Karpas-422 (cell line): ENCODE results near the gene LAMC2. TPM values are rescaled to one million over a fixed set of nuclear protein-coding genes. Genes with fewer than 3 reads are reported as not detected.
"Not testable (repeated sequence)": the region's sequence is repeated elsewhere in the genome, so short reads cannot be mapped to it uniquely, and the experiment has no call there.

Experiments used
- DNase-seq: peaks from one replicate; pipeline ENCODE4 v3.0.0-alpha.2; 2015
- H2AFZ ChIP-seq: fragments of 200-600 bp; sonication (generic); 2 replicates; pipeline ENCODE4 v1.6.1; 2014; ENCODE audit warnings: antibody characterized with exemption, low read length, mixed read lengths
- H3K27ac ChIP-seq: fragments of 200-600 bp; sonication (generic); 2 replicates; pipeline ENCODE4 v1.5.1; 2014; ENCODE audit warnings: mild to moderate bottlenecking, low read length, moderate library complexity
- H3K27me3 ChIP-seq: fragments of 200-600 bp; sonication (generic); 2 replicates; pipeline ENCODE4 v1.6.1; 2014; ENCODE audit warnings: low read length, mixed read lengths
- H3K36me3 ChIP-seq: fragments of 200-600 bp; sonication (generic); 2 replicates; pipeline ENCODE4 v1.6.1; 2014; ENCODE audit warnings: low read length, mixed read lengths; ENCODE audit not compliant: insufficient read depth
- H3K4me1 ChIP-seq: fragments of 200-600 bp; sonication (generic); 2 replicates; pipeline ENCODE4 v1.6.1; 2014; ENCODE audit warnings: mild to moderate bottlenecking, low read length, mixed read lengths
- H3K4me2 ChIP-seq: fragments of 200-600 bp; sonication (generic); 2 replicates; pipeline ENCODE4 v1.6.1; 2014; ENCODE audit warnings: low read length, low read depth, mild to moderate bottlenecking; ENCODE audit not compliant: poor library complexity, severe bottlenecking
- H3K4me3 ChIP-seq: fragments of 200-600 bp; sonication (generic); 2 replicates; pipeline ENCODE4 v1.5.1; 2014; ENCODE audit warnings: mild to moderate bottlenecking, antibody characterized with exemption, low read length, mixed read lengths
- H3K79me2 ChIP-seq: fragments of 200-600 bp; sonication (generic); 2 replicates; pipeline ENCODE4 v1.6.1; 2014; ENCODE audit warnings: mild to moderate bottlenecking, low read length, mixed read lengths
- H3K9ac ChIP-seq: fragments of 200-600 bp; sonication (generic); 2 replicates; pipeline ENCODE4 v1.6.0; 2014; ENCODE audit warnings: low read length
- H3K9me2 ChIP-seq: fragments of 200-600 bp; sonication (generic), shearing (Covaris generic); replicated peaks from 2 replicates; pipeline ENCODE4 v1.6.0; 2014; ENCODE audit warnings: mild to moderate bottlenecking, low read length, moderate library complexity; ENCODE audit not compliant: insufficient read depth
- H3K9me3 ChIP-seq: fragments of 300-700, 200-600 bp; sonication (generic); 2 replicates; pipeline ENCODE4 v1.6.1; 2014; ENCODE audit warnings: low read length, mixed read lengths
- H4K20me1 ChIP-seq: fragments of 200-600 bp; sonication (generic); 2 replicates; pipeline ENCODE4 v1.6.1; 2014; ENCODE audit warnings: mild to moderate bottlenecking, antibody characterized with exemption, low read length, low read depth; ENCODE audit not compliant: insufficient read depth
- total RNA-seq: library from RNA; depleted of rRNA; stranded (reverse); fragments of >200 nt; shearing (Covaris generic); gene quantifications from 2 replicates; pipeline ENCODE4 v1.2.3, GENCODE V29; 2014; ENCODE audit warnings: low replicate concordance

The LAMC2 gene
- total RNA-seq, 1 experiment from 2014 or later = not detected

DNA sequence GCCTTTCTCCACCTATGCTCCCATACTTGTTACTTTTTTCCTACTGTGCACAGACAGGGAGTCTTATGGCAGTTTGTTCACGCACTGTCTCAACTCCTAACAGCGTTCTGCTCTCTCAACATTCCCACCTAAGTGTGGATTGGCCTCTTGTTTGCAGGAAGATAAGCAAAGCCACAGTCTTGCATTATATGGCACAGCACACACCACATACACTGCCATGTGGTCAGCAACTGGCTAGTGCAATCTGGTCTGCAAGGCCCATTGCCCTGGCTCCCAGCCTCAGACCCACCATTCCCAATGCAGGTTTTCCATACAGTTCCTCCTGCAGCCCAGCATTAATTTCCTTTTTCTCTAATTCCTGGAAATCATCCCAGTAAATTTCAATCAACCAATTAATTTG, 38.3 kb upstream of the LAMC2 start:
- H3K27ac ChIP-seq = no peak overlapping the region
- H3K4me2 ChIP-seq = no peak overlapping the region
- DNase-seq = no peak
- H3K36me3 ChIP-seq = no peaks in the 10 kb centered on the region
- H3K4me3 ChIP-seq = no peak overlapping the region
- no peak overlapping the region for H3K9ac ChIP-seq
- no peaks in the 10 kb centered on the region for H3K4me1 ChIP-seq
- H4K20me1 ChIP-seq = no peaks in the 10 kb centered on the region
- H3K27me3 ChIP-seq = no peaks in the 10 kb centered on the region
- H2AFZ ChIP-seq = no peak overlapping the region
- no peaks in the 10 kb centered on the region for H3K9me3 ChIP-seq
- H3K9me2 ChIP-seq = no peaks in the 10 kb centered on the region
- no peaks in the 10 kb centered on the region for H3K79me2 ChIP-seq

GRCh38 chr1:183148599-183148998, 37.5 kb upstream of the LAMC2 start:
- no peaks in the 10 kb centered on the region for H3K9me3 ChIP-seq
- no peaks in the 10 kb centered on the region for H3K9me2 ChIP-seq
- no peaks in the 10 kb centered on the region for H3K79me2 ChIP-seq
- no peak for DNase-seq
- no peak overlapping the region for H3K4me2 ChIP-seq
- H3K4me1 ChIP-seq = no peaks in the 10 kb centered on the region
- no peaks in the 10 kb centered on the region for H3K36me3 ChIP-seq
- no peaks in the 10 kb centered on the region for H3K27me3 ChIP-seq
- no peak overlapping the region for H2AFZ ChIP-seq
- H3K27ac ChIP-seq = no peak overlapping the region
- no peaks in the 10 kb centered on the region for H4K20me1 ChIP-seq
- no peak overlapping the region for H3K4me3 ChIP-seq
- no peak overlapping the region for H3K9ac ChIP-seq

DNA sequence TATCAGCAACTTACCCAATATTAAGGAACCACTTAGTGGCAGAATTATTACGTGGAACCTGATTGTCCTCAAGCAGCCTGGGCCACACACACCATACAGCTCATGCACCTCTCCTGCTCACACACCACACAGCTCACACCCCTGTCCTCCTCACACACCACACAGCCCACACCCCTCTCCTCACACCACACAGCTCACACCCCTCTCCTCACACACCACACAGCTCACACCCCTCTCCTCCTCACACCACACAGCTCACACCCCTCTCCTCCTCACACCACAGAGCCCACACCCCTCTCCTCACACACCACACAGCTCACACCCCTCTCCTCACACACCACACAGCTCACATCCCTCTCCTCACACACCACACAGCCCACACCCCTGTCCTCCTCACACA, 36.8 kb upstream of the LAMC2 start:
- no peaks in the 10 kb centered on the region for H4K20me1 ChIP-seq
- H2AFZ ChIP-seq = no peak overlapping the region
- H3K4me3 ChIP-seq = no peak overlapping the region
- no peaks in the 10 kb centered on the region for H3K9me3 ChIP-seq
- H3K9me2 ChIP-seq = no peaks in the 10 kb centered on the region
- no peak overlapping the region for H3K27ac ChIP-seq
- no peaks in the 10 kb centered on the region for H3K4me1 ChIP-seq
- no peaks in the 10 kb centered on the region for H3K79me2 ChIP-seq
- H3K27me3 ChIP-seq = no peaks in the 10 kb centered on the region
- DNase-seq = no peak
- no peaks in the 10 kb centered on the region for H3K36me3 ChIP-seq
- no peak overlapping the region for H3K9ac ChIP-seq
- H3K4me2 ChIP-seq = no peak overlapping the region

DNA sequence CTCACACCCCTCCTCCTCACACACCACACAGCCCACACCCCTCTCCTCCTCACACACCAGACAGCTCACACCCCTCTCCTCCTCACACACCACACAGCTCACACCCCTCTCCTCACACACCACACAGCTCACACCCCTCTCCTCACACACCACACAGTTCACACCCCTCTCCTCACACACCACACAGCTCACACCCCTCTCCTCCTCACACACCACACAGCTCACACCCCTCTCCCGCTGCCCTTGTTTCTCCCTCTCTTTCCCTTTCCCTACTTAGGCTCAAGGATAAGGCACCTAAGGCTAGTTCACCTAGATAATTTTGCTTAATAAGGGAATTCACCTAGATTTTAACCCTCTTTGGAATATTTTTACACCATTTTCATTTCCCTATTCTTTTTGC, 36.0 kb upstream of the LAMC2 start:
- not testable (repeated sequence) for H3K4me3 ChIP-seq, H3K4me1 ChIP-seq, H3K4me2 ChIP-seq, H3K9me2 ChIP-seq, H3K36me3 ChIP-seq, H3K27ac ChIP-seq, H2AFZ ChIP-seq, H3K9ac ChIP-seq, H3K9me3 ChIP-seq, H4K20me1 ChIP-seq, H3K27me3 ChIP-seq, H3K79me2 ChIP-seq, DNase-seq

- no peaks in the 10 kb centered on the region for H3K27me3 ChIP-seq
- no peak overlapping the region for H3K4me3 ChIP-seq
- H3K4me1 ChIP-seq = no peaks in the 10 kb centered on the region
- no peaks in the 10 kb centered on the region for H3K79me2 ChIP-seq
- no peaks in the 10 kb centered on the region for H3K9me2 ChIP-seq
- H4K20me1 ChIP-seq = no peaks in the 10 kb centered on the region
- no peaks in the 10 kb centered on the region for H3K36me3 ChIP-seq
- H3K27ac ChIP-seq = no peak overlapping the region
- H3K4me2 ChIP-seq = no peak overlapping the region
- no peak overlapping the region for H3K9ac ChIP-seq
- no peak for DNase-seq
- no peaks in the 10 kb centered on the region for H3K9me3 ChIP-seq
- no peak overlapping the region for H2AFZ ChIP-seq
Measured at GRCh38 chr1:183150445-183150844, 35.6 kb upstream of the LAMC2 start.

- Histone ChIP-seq H4K20me1 (no peaks in the 10 kb centered on the region), H3K9me2 (no peaks in the 10 kb centered on the region), H3K4me1 (no peaks in the 10 kb centered on the region), H3K79me2 (no peaks in the 10 kb centered on the region), H3K4me2 (no peak overlapping the region), H3K9me3 (no peaks in the 10 kb centered on the region), H3K4me3 (no peak overlapping the region), H3K9ac (no peak overlapping the region), H3K27me3 (no peaks in the 10 kb centered on the region), H2AFZ (no peak overlapping the region), H3K36me3 (no peaks in the 10 kb centered on the region), H3K27ac (no peak overlapping the region)
- no peak for DNase-seq
Measured at GRCh38 chr1:183152180-183152579, 33.9 kb upstream of the LAMC2 start.

DNA sequence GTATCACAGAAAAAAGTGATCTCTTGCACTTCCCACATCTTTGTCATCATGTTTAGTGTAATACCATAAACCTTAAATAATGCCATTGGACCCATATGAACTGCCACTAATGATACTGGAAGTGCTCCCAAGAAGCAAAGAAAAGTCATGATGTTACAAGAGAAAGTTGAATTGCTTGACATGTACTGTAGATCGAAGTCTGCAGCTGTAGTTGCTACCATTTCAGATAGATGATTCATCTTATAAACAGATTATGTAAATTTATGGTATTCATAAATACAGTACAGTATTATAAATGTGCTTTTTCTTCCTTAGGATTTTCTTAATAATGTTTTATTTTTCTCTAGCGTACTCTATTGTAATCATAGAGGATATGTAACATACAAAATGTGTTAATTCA, 30.1 kb upstream of the LAMC2 start:
- Histone ChIP-seq H3K9ac (no peak overlapping the region), H3K9me2 (no peaks in the 10 kb centered on the region), H3K27me3 (no peaks in the 10 kb centered on the region), H2AFZ (no peak overlapping the region), H3K4me3 (no peak overlapping the region), H3K36me3 (no peaks in the 10 kb centered on the region), H4K20me1 (no peaks in the 10 kb centered on the region), H3K4me2 (no peak overlapping the region), H3K27ac (no peak overlapping the region), H3K79me2 (no peaks in the 10 kb centered on the region), H3K9me3 (no peaks in the 10 kb centered on the region), H3K4me1 (no peaks in the 10 kb centered on the region)
- DNase-seq = no peak

DNA sequence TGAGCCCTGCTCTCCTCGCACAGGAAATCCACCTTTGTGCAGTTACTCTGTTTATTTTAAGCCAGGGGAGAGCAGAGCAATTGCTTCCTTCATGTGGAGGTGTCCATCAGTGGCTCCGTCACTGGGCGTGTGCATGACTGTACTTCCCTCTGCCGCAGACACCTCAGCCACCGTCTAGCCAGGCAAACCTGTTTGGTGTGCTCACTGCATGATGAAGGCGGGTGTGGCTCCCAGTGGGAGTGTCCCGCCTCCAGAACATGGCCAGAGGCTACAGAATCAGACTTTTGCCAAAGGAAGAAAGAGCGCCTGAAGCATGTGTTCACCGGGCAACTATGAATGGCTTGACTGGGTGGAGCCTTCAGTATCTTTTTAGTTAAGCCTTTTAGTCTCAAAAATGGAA, 26.1 kb upstream of the LAMC2 start:
- H4K20me1 ChIP-seq = no peaks in the 10 kb centered on the region
- H2AFZ ChIP-seq = no peak overlapping the region
- H3K9me2 ChIP-seq = no peaks in the 10 kb centered on the region
- no peak for DNase-seq
- no peak overlapping the region for H3K27ac ChIP-seq
- H3K27me3 ChIP-seq = no peaks in the 10 kb centered on the region
- no peaks in the 10 kb centered on the region for H3K4me1 ChIP-seq
- no peaks in the 10 kb centered on the region for H3K9me3 ChIP-seq
- H3K9ac ChIP-seq = no peak overlapping the region
- H3K4me3 ChIP-seq = no peak overlapping the region
- no peaks in the 10 kb centered on the region for H3K79me2 ChIP-seq
- no peak overlapping the region for H3K4me2 ChIP-seq
- H3K36me3 ChIP-seq = no peaks in the 10 kb centered on the region

DNA sequence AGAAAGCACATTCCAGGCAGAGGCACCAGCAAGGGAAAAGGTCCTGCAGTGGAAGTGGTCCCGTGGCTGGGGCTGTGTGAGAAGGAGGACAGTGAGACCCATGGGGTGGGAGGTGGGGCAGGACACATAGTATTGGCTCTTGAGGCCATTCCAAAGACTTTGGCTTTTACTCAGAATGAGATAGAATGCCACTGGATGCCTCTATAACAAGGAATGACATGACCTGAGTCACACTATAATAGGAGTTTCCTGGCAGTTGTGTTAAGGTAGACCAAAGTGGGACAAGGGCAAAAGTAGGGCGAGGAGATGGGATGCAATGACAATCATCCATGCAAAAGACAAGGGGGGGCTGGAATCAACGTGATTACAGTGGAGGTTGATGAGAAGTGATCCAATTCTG, 24.7 kb upstream of the LAMC2 start:
- H3K4me3 ChIP-seq = no peak overlapping the region
- no peaks in the 10 kb centered on the region for H3K9me3 ChIP-seq
- no peak for DNase-seq
- H3K9ac ChIP-seq = no peak overlapping the region
- no peaks in the 10 kb centered on the region for H3K27me3 ChIP-seq
- no peaks in the 10 kb centered on the region for H4K20me1 ChIP-seq
- H2AFZ ChIP-seq = no peak overlapping the region
- no peaks in the 10 kb centered on the region for H3K4me1 ChIP-seq
- H3K36me3 ChIP-seq = no peaks in the 10 kb centered on the region
- H3K79me2 ChIP-seq = no peaks in the 10 kb centered on the region
- H3K9me2 ChIP-seq = no peaks in the 10 kb centered on the region
- no peak overlapping the region for H3K4me2 ChIP-seq
- H3K27ac ChIP-seq = no peak overlapping the region
